Endothelial cell (in vitro differentiated cells): ENCODE results near the gene WDR37. TPM values are rescaled to one million over a fixed set of nuclear protein-coding genes. Genes with fewer than 3 reads are reported as not detected.
"Not testable (repeated sequence)": the region's sequence is repeated elsewhere in the genome, so short reads cannot be mapped to it uniquely, and the experiment has no call there.

Source experiments
- DNase-seq: peaks from one replicate; pipeline ENCODE4 v3.0.0; 2021; ENCODE audit warnings: low spot score
- H3K27ac Mint-ChIP-seq: one replicate; pipeline ENCODE4 v1.8.0; 2021; ENCODE audit warnings: mixed read lengths, inconsistent platforms; ENCODE audit not compliant: unreplicated experiment
- H3K27me3 Mint-ChIP-seq: one replicate; pipeline ENCODE4 v1.8.0; 2021; ENCODE audit warnings: mild to moderate bottlenecking, moderate library complexity, mixed read lengths, inconsistent platforms; ENCODE audit not compliant: unreplicated experiment
- H3K36me3 Mint-ChIP-seq: one replicate; pipeline ENCODE4 v1.8.0; 2021; ENCODE audit warnings: mild to moderate bottlenecking, low read depth, mixed read lengths, inconsistent platforms; ENCODE audit not compliant: unreplicated experiment
- H3K4me1 Mint-ChIP-seq: one replicate; pipeline ENCODE4 v1.8.0; 2021; ENCODE audit warnings: mild to moderate bottlenecking, mixed read lengths, inconsistent platforms; ENCODE audit not compliant: unreplicated experiment
- H3K4me3 Mint-ChIP-seq: one replicate; pipeline ENCODE4 v1.8.0; 2021; ENCODE audit warnings: mild to moderate bottlenecking, mixed read lengths, inconsistent platforms; ENCODE audit not compliant: unreplicated experiment
- H3K9me3 Mint-ChIP-seq: one replicate; pipeline ENCODE4 v1.8.0; 2021; ENCODE audit warnings: mixed read lengths, inconsistent platforms; ENCODE audit not compliant: unreplicated experiment
- total RNA-seq: library from RNA; stranded (reverse); fragmentation: NEBNext Ultra II Directional; extraction: Animal tissue kit (Norgen Biotek cat#: 25700); gene quantifications from one replicate; pipeline ENCODE4 v1.2.1, GENCODE V29; 2021; ENCODE audit not compliant: unreplicated experiment
- TF ChIP-seq, protein P1 (sequence below): fragments of 200-600 bp; sonication (generic); IDR thresholded peaks from one replicate; pipeline ENCODE4 v1.5.0; 2021; ENCODE audit warnings: antibody characterized with exemption; ENCODE audit not compliant: unreplicated experiment

The WDR37 gene
- total RNA-seq, 1 donor from 2014 or later, result 32.6 TPM

DNA sequence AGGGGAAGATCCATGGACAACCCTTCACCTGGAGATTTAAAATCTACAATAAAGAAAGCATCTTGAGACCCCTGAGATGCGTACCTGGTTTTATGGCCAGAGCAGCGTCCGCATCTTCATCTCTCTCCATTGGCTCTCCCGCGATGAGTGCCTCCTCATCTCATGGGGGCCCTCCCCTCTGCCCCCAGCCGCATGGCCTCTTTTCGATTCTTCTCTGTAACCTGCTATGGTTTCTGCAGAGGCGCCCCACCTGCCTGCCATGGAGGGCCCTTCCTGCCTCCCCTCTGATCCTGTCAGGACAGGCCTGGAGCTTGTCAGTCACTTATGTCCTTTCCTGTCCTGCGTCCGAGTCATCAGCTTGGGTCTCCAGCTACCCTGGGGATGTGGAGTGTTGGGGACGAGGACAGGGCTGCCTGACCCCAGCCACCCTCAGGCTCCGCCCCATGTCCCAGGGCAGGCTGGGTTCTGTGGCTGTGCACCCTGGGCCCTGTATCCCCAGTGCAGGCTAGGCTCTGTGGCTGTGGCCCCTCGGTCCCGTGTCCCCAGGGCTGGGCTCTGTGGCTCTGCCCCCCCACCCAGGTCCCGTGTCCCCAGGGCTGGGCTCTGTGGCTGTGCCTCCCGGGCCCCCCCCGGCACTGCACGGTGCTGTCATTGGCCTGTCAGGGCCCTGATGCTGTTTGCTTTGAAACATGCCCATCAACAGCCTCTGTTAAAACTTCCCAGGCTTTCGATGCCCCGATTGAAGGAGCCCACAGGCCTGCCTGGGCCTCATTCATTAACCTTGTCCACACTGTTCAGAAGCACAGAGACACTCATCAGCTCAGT lies 99.8 kb downstream of the WDR37 start:
- no peaks in the 10 kb centered on the region for H3K36me3 Mint-ChIP-seq
- no peaks in the 10 kb centered on the region for H3K9me3 Mint-ChIP-seq
- H3K27me3 Mint-ChIP-seq, result peaks cover 5% of the 10 kb centered on the region
- no peaks in the 10 kb centered on the region for H3K4me1 Mint-ChIP-seq
- no peak for DNase-seq
- TF ChIP-seq, protein P1, sequence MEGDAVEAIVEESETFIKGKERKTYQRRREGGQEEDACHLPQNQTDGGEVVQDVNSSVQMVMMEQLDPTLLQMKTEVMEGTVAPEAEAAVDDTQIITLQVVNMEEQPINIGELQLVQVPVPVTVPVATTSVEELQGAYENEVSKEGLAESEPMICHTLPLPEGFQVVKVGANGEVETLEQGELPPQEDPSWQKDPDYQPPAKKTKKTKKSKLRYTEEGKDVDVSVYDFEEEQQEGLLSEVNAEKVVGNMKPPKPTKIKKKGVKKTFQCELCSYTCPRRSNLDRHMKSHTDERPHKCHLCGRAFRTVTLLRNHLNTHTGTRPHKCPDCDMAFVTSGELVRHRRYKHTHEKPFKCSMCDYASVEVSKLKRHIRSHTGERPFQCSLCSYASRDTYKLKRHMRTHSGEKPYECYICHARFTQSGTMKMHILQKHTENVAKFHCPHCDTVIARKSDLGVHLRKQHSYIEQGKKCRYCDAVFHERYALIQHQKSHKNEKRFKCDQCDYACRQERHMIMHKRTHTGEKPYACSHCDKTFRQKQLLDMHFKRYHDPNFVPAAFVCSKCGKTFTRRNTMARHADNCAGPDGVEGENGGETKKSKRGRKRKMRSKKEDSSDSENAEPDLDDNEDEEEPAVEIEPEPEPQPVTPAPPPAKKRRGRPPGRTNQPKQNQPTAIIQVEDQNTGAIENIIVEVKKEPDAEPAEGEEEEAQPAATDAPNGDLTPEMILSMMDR, result no peak
- no peak overlapping the region for H3K27ac Mint-ChIP-seq
- no peak overlapping the region for H3K4me3 Mint-ChIP-seq

DNA sequence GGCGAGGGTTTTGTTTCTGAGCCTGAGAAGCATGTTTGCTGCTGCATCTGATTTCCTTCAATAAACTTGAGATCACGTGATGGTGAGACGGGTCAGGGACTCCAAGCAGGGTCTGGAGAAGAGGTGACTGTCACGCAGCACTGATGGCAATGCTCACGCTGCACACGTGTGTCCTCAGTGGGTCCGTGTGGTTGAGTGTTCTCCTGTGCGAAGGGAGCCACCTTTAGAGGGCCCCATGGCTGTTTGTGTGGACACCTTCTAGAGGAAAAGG lies 100.4 kb downstream of the WDR37 start:
- no peak overlapping the region for H3K27ac Mint-ChIP-seq
- H3K4me3 Mint-ChIP-seq, result no peak overlapping the region
- no peak for DNase-seq
- no peaks in the 10 kb centered on the region for H3K36me3 Mint-ChIP-seq
- TF ChIP-seq, protein P1, result no peak
- H3K9me3 Mint-ChIP-seq, result no peaks in the 10 kb centered on the region
- no peaks in the 10 kb centered on the region for H3K4me1 Mint-ChIP-seq
- H3K27me3 Mint-ChIP-seq, result peaks cover 3% of the 10 kb centered on the region

DNA sequence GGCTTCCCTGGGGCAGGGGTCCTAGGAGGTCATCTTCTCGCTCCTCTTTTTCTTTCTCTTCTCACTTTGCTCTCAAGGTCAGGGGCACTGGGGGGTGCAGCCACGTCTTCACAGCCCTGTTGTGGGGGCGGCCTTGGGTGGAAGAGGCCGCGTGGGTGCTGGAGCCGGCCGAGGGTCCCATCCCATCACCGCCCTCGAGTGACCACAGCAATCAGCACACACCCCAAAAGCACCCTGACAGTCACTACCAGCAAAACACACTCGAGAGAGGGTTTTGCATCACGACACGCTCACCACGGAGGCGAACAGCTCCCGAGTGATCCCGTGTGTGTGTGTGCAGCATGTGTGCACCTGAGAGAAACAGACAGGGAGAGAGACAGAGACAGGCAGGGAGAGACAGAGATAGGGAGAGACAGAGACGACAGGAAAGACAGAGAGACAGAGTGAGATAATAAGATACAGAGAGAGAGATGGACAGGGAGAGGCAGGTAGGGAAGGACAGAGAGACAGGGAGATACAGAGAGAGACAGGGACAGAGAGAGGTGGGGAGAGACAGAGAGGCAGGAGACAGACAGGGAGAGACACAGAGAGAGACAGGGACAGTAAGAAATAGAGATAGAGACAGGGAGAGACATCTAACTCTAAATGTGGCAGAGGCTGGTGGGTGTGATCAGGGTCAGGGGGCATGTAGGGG lies 100.9 kb downstream of the WDR37 start:
- Mint-ChIP-seq H3K27me3 (peaks cover 3% of the 10 kb centered on the region), H3K4me3 (no peak overlapping the region), H3K4me1 (no peaks in the 10 kb centered on the region), H3K27ac (no peak overlapping the region), H3K36me3 (no peaks in the 10 kb centered on the region), H3K9me3 (no peaks in the 10 kb centered on the region)
- TF ChIP-seq, protein P1, result no peak
- DNase-seq, result no peak

DNA sequence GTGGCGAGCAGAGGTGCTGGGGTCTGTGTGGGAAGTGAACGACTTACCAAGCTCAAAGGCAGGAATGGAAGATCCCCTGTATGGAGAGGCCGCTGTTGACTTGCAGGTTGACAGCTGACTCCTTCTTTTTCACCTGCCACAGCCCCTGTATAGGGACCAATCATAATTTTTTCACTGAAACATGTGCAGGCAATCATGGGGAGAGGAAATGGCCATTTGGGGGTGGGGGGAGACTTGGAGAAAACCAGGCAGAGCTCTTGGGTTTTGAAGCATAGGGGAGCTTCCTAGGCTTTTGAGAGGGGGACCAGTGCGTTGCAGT lies 101.4 kb downstream of the WDR37 start:
- no peaks in the 10 kb centered on the region for H3K36me3 Mint-ChIP-seq
- DNase-seq, result no peak
- TF ChIP-seq, protein P1, result no peak
- H3K4me3 Mint-ChIP-seq, result no peak overlapping the region
- no peak overlapping the region for H3K27ac Mint-ChIP-seq
- no peaks in the 10 kb centered on the region for H3K9me3 Mint-ChIP-seq
- no peaks in the 10 kb centered on the region for H3K4me1 Mint-ChIP-seq
- H3K27me3 Mint-ChIP-seq, result peaks cover 4% of the 10 kb centered on the region

DNA sequence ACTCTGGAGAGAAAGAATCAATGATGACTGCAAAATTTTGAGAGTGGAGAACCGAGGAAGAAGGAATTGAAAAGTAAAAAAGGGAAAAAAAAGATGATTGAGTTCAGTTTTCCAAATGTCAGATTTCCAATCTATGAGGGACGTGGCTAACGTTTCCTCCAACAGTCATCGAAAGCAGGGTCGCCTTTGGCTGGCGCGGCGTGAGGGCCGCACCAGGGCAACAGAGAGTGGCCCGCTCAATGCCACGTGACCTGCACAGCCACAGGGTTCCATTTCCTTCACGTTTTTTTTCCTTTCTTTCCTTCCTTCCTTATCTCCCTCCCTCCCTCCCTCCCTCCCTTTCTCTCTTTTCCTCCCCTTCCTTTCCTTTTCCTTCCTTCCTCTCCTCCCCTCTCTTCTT lies 101.9 kb downstream of the WDR37 start:
- no peaks in the 10 kb centered on the region for H3K4me1 Mint-ChIP-seq
- no peaks in the 10 kb centered on the region for H3K9me3 Mint-ChIP-seq
- TF ChIP-seq, protein P1, result no peak
- H3K4me3 Mint-ChIP-seq, result no peak overlapping the region
- no peak overlapping the region for H3K27ac Mint-ChIP-seq
- peaks cover 7% of the 10 kb centered on the region for H3K27me3 Mint-ChIP-seq
- H3K36me3 Mint-ChIP-seq, result no peaks in the 10 kb centered on the region
- no peak for DNase-seq

DNA sequence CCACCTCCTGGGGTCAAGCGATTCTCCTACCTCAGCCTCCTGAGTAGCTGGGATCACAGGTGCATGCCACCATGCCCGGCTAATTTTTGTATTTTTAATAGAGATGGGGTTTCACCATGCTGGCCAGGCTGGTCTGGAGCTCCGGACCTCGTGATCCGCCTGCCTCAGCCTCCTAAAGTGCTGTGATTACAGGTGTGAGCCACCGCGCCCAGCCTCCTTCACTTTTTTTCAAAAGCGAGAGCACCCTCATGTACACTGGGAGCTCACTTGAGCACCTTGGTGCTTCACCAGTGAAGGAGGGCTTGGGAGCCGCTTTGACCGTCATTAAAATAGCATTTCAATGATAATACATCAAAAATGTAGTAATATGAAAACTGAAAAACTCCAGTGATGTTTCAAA lies 102.4 kb downstream of the WDR37 start:
- not testable (repeated sequence) for H3K4me3 Mint-ChIP-seq, H3K27ac Mint-ChIP-seq, DNase-seq, H3K27me3 Mint-ChIP-seq, H3K4me1 Mint-ChIP-seq, H3K36me3 Mint-ChIP-seq, H3K9me3 Mint-ChIP-seq
